ENCODE results near the gene CADPS. TPM values are rescaled to one million over a fixed set of nuclear protein-coding genes. Genes with fewer than 3 reads are reported as not detected.

The CADPS gene
- total and polyA plus RNA-seq, 2 of the 4 experiments (the other 2 are of a cell fraction) = not detected

- H4K20me1 ChIP-seq (ENCODE audit: insufficient read depth, low read length) = no peaks in the 10 kb centered on the region
Measured at GRCh38 chr3:62366126-62366484, 509.1 kb downstream of the CADPS start.

More at GRCh38 chr3:62366126-62366484, 509.1 kb downstream of the CADPS start:
- ATAC-seq (ENCODE audit: low read depth) = no peak
- no peak overlapping the region for H2AK9ac ChIP-seq (replicated peaks; ENCODE audit: low read depth, low read length, poor library complexity)
- no peak overlapping the region for H3K18ac ChIP-seq (ENCODE audit: low read depth, low read length)
- no peak overlapping the region for H2BK5ac ChIP-seq (ENCODE audit: low read depth, low read length, poor library complexity, severe bottlenecking)
- H3K56ac ChIP-seq (ENCODE audit: extremely low read depth, insufficient read depth, low read length) = no peak overlapping the region
- H3K27ac ChIP-seq (ENCODE audit: insufficient read depth, low read length) = no peak overlapping the region
- no CpG with 5 or more reads among the region's 4 CpGs for WGBS, 2 experiments (ENCODE audit: extremely low coverage in 2 of 2, insufficient read length in 1 of 2)
- no peaks in the 10 kb centered on the region for H3K36me3 ChIP-seq (ENCODE audit: control insufficient read depth, insufficient read depth, low read length)
- POLR2A ChIA-PET (ENCODE audit: unreplicated experiment) = no interaction called here
- H3K14ac ChIP-seq (replicated peaks; ENCODE audit: low read depth, low read length) = no peak overlapping the region
- no peak overlapping the region for H2AK5ac ChIP-seq (ENCODE audit: low read depth, low read length)
- H3K4me1 ChIP-seq (ENCODE audit: control insufficient read depth, insufficient read depth, low read length) = no peaks in the 10 kb centered on the region
- no peak overlapping the region for H3K4ac ChIP-seq (ENCODE audit: low read depth, low read length)
- no peak overlapping the region for H3K4me3 ChIP-seq (ENCODE audit: insufficient read depth, low read depth, low read length)
- H2AFZ ChIP-seq (replicated peaks; ENCODE audit: low read length, poor library complexity) = no peak overlapping the region
- intact Hi-C loops (cut with micrococcal nuclease) = no loop called here
- H3K27me3 ChIP-seq (ENCODE audit: control insufficient read depth, insufficient read depth, low read length) = peaks cover 56% of the 10 kb centered on the region
- H3K9ac ChIP-seq (ENCODE audit: low read depth, low read length) = no peak overlapping the region
- H2BK120ac ChIP-seq (ENCODE audit: low read depth, low read length) = no peak overlapping the region
- H4K8ac ChIP-seq (ENCODE audit: low read depth in 2 of 2, low read length in 2 of 2) = no peak overlapping the region
- no peak overlapping the region for H3K4me2 ChIP-seq (ENCODE audit: low read depth, low read length)
- TF ChIP-seq FOS (IDR thresholded peaks at IDR 0.05; ENCODE audit: low read depth, low read length) (no peak), BHLHE40 (IDR thresholded peaks at IDR 0.05; ENCODE audit: low read depth, low read length) (no peak), NFE2L2 (IDR thresholded peaks at IDR 0.05; ENCODE audit: low read depth, low read length) (no peak), MAFK (IDR thresholded peaks at IDR 0.05; ENCODE audit: low read depth, low read length) (no peak), ELK1 (IDR thresholded peaks at IDR 0.05; ENCODE audit: borderline replicate concordance, low read depth, low read length) (no peak), MAZ (IDR thresholded peaks at IDR 0.05; ENCODE audit: borderline replicate concordance, low read depth, low read length) (no peak), RCOR1 (IDR thresholded peaks at IDR 0.05; ENCODE audit: insufficient replicate concordance, low read length) (no peak), CEBPB (IDR thresholded peaks at IDR 0.05; ENCODE audit: low read depth, low read length) (no peak), MXI1 (IDR thresholded peaks at IDR 0.05; ENCODE audit: borderline replicate concordance, low read depth, low read length) (no peak), RAD21 (IDR thresholded peaks at IDR 0.05; ENCODE audit: low read length) (no peak), SMC3 (IDR thresholded peaks at IDR 0.05; ENCODE audit: low read depth, low read length) (no peak), USF2 (IDR thresholded peaks at IDR 0.05; ENCODE audit: low read depth, low read length) (no peak)
- no peak for DNase-seq
- no peak overlapping the region for H3K23ac ChIP-seq (ENCODE audit: low read depth, low read length)
- H2BK20ac ChIP-seq (ENCODE audit: low read depth, low read length) = no peak overlapping the region
- no peak overlapping the region for H2BK15ac ChIP-seq (ENCODE audit: low read depth, low read length)
- H3K9me1 ChIP-seq (ENCODE audit: insufficient read depth, low read length) = no peaks in the 10 kb centered on the region
- peaks cover 5% of the 10 kb centered on the region; the same call in 1 of the 2 replicates for H3K9me3 ChIP-seq (ENCODE audit: control insufficient read depth, insufficient read depth, low read length)
- no peaks in the 10 kb centered on the region for H3K79me1 ChIP-seq (ENCODE audit: low read depth in 1 of 2, low read length in 2 of 2)
- CTCF ChIA-PET = interaction anchor here (0.6 kb wide), 1 partner anchor 258 kb away, joined by 3 read pairs; no protein-coding TSS in a partner anchor
- in situ Hi-C loops (cut with MboI; ENCODE audit: low sequenced_read_pairs) = no loop called here
- H4K91ac ChIP-seq (ENCODE audit: insufficient read depth, low read depth, low read length) = no peak overlapping the region
- no peak overlapping the region for H4K5ac ChIP-seq (ENCODE audit: low read depth, low read length)
- BruUV-seq (replicated peaks) = no TSS peak
- dilution Hi-C loops (cut with HindIII; ENCODE audit: low sequenced_read_pairs, unreplicated experiment) = no loop called here
